HS-27A (cell line): Measurements from ENCODE around the gene PLA2G7.
"Not testable (repeated sequence)": the region's sequence is repeated elsewhere in the genome, so short reads cannot be mapped to it uniquely, and the experiment has no call there.

ENCODE experiments used
- DNase-seq: peaks from one replicate; pipeline ENCODE4 v3.0.0-alpha.2; 2012; ENCODE audit warnings: low read depth, missing footprints

The PLA2G7 gene

GRCh38 chr6:46748940-46749503, 13.8 kb upstream of the PLA2G7 start:
- no peak for DNase-seq

GRCh38 chr6:46746696-46747095, 11.5 kb upstream of the PLA2G7 start, which contains the start of gene ANKRD66:
TSS of gene ANKRD66 (plus strand) at chr6:46746933. CDS start at chr6:46751949, 5,016 bp downstream.
- no peak for DNase-seq

GRCh38 chr6:46745973-46746372, 10.8 kb upstream of the PLA2G7 start:
- DNase-seq: no peak

- DNase-seq: not testable (repeated sequence)
Measured at GRCh38 chr6:46744159-46744725, 9.1 kb upstream of the PLA2G7 start.

- DNase-seq: no peak
Measured at GRCh38 chr6:46743425-46744158, 8.4 kb upstream of the PLA2G7 start.

- DNase-seq: no peak
Measured at GRCh38 chr6:46741910-46742309, 6.7 kb upstream of the PLA2G7 start.

- no peak for DNase-seq
Measured at GRCh38 chr6:46741482-46741881, 6.3 kb upstream of the PLA2G7 start.

- DNase-seq: no peak
Measured at GRCh38 chr6:46736906-46737305, 1.7 kb upstream of the PLA2G7 start.

GRCh38 chr6:46735720-46736031, 501 bp upstream of the PLA2G7 start:
- no peak for DNase-seq

- no peak for DNase-seq
Measured at GRCh38 chr6:46733341-46733801, 1.8 kb downstream of the PLA2G7 start.

GRCh38 chr6:46730921-46731461, 4.2 kb downstream of the PLA2G7 start:
- DNase-seq: no peak

- no peak for DNase-seq
Measured at GRCh38 chr6:46729787-46730326, 5.3 kb downstream of the PLA2G7 start.

- no peak for DNase-seq
Measured at GRCh38 chr6:46720401-46720800, 14.8 kb downstream of the PLA2G7 start.

- no peak for DNase-seq
Measured at GRCh38 chr6:46719099-46719498, 16.1 kb downstream of the PLA2G7 start.

GRCh38 chr6:46715141-46715540, 20.0 kb downstream of the PLA2G7 start:
- DNase-seq: no peak

GRCh38 chr6:46711491-46711890, 23.7 kb downstream of the PLA2G7 start:
- no peak for DNase-seq

GRCh38 chr6:46706464-46706863, 28.7 kb downstream of the PLA2G7 start:
- DNase-seq: no peak

- DNase-seq: no peak
Measured at GRCh38 chr6:46704562-46704961, 30.6 kb downstream of the PLA2G7 start.

- DNase-seq: no peak
Measured at GRCh38 chr6:46699970-46700369, 35.2 kb downstream of the PLA2G7 start.

- DNase-seq: no peak
Measured at GRCh38 chr6:46690911-46691451, 44.2 kb downstream of the PLA2G7 start.

- DNase-seq: no peak
Measured at GRCh38 chr6:46690141-46690755, 44.9 kb downstream of the PLA2G7 start.

GRCh38 chr6:46689657-46690056, 45.5 kb downstream of the PLA2G7 start:
- no peak for DNase-seq
